HG02852 (cell line): ENCODE measurements around the gene ITGB3.
A peak's percentile ranks its signal among the peaks of the same experiment; 100 is the strongest.

Source experiments
- ATAC-seq: cut with Tn5 transposase; IDR thresholded peaks from one replicate; pipeline ENCODE4 v1.9.1; 2021; ENCODE audit warnings: mild to moderate bottlenecking, moderate library complexity; ENCODE audit not compliant: unreplicated experiment

The ITGB3 gene

GRCh38 chr17:47295874-47296255 is 42.2 kb downstream of the ITGB3 start:
- no peak for ATAC-seq

DNA sequence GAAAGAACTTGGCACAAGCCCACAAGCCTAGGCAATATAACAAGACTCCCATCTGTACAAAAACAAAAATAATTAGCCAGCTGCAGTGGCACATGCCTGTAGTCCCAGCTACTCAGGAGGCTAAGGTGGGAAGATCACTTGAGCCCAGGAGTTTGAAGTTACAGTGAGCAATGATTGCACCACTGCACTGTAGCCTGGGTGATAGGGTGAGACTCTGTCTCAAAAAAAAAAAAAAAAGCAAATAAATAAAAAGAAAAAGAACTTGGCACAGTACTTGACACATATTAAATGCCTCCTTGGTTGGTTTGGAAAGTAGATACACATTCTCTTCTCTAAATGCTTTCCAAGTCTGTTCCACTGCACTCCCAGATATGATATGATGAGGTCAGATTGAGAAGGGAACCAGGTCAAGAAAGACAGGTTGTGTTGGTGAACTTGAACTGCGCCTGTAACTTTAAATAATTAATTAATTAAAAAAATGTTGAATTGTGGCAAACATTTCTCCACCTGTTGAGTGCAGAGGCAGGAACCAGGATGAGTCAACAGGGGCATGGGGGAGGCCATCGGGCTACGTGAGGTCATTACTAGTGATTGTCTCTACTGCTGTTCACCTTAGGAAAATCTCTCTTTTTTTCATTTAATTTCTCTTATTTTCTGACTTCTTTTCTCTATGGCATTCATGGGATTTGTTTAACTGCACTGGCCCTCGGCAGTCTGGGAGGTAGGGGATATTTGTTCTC is 44.2 kb downstream of the ITGB3 start:
- ATAC-seq, result no peak

DNA sequence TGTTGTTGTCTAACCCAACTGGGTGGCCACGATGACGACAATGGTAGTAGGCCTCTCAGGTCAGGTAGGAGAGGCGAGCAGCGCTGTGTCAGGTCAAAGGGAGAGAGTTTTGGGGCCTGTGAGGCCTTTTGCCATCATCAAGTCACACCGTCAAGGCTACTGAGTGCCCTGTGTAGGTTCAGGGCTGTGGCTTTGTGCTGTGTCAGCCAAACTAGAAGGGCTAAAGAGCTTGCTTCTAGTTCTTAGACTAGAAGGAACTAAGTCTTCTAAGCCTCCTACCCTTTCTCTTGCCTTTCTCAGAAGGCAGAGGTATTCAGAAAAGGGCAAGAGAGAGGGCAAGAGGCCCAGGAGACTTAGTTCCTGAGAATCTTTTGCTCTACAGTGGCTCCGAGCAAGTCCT is 45.1 kb downstream of the ITGB3 start:
- ATAC-seq, result no peak

DNA sequence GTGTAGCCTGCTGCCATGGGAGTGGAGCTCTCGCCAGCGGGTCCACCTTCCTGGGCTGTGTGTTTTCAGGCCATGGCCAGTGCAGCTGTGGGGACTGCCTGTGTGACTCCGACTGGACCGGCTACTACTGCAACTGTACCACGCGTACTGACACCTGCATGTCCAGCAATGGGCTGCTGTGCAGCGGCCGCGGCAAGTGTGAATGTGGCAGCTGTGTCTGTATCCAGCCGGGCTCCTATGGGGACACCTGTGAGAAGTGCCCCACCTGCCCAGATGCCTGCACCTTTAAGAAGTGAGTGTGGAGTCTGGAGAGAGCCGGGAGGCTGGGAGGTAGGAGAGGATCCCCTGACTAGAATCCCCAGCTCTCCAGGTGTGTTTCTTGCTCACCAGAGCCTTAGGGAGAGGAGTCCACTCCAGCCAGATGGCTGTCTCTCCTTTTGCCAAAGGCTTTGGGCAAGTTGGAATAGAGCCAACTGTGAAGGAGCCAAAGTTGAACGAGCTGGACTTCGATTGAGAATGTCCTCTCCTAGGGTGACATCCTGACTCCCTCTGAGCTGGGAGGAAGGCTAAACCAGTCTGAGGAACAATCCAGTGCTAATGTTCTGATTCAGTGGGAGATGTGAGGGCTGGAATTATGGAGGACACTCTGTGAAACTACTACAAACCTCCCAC is 45.7 kb downstream of the ITGB3 start:
- ATAC-seq, result no peak

DNA sequence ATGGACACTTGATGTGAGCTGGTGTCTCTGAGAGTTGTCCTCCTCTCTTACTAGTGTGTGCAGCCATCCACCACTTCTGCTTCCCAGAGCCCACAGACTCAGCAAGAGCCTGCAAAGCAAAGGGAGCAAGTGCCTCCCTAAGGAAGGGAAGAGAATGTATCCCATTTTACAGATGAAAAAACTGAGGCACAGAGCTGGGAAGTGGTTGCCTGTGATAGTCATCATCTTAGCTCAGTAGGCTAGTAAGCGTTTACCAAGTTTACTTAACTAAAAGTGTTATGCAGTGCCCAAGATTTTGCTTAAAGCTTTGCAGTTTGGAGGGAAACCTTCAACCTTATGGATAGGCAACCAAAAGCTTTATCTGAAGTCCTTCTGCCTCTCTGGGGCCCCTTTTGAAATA is 47.1 kb downstream of the ITGB3 start:
- no peak for ATAC-seq

GRCh38 chr17:47301161-47301560 is 47.5 kb downstream of the ITGB3 start:
- no peak for ATAC-seq

GRCh38 chr17:47301831-47302230 is 48.2 kb downstream of the ITGB3 start:
- no peak for ATAC-seq

GRCh38 chr17:47304186-47304585 is 50.6 kb downstream of the ITGB3 start:
- no peak for ATAC-seq

- ATAC-seq, result no peak
Measured at GRCh38 chr17:47305302-47305923, 51.8 kb downstream of the ITGB3 start.

GRCh38 chr17:47310186-47310733 is 56.6 kb downstream of the ITGB3 start:
- ATAC-seq, result no peak

GRCh38 chr17:47311420-47311819 is 57.8 kb downstream of the ITGB3 start:
- ATAC-seq, result no peak

GRCh38 chr17:47315451-47316266 is 62.0 kb downstream of the ITGB3 start:
- ATAC-seq, result no peak

GRCh38 chr17:47316311-47316710 is 62.7 kb downstream of the ITGB3 start:
- ATAC-seq, result no peak

- ATAC-seq, result no peak
Measured at GRCh38 chr17:47317119-47317518, 63.5 kb downstream of the ITGB3 start.

- no peak for ATAC-seq
Measured at GRCh38 chr17:47318197-47318918, 64.7 kb downstream of the ITGB3 start.

DNA sequence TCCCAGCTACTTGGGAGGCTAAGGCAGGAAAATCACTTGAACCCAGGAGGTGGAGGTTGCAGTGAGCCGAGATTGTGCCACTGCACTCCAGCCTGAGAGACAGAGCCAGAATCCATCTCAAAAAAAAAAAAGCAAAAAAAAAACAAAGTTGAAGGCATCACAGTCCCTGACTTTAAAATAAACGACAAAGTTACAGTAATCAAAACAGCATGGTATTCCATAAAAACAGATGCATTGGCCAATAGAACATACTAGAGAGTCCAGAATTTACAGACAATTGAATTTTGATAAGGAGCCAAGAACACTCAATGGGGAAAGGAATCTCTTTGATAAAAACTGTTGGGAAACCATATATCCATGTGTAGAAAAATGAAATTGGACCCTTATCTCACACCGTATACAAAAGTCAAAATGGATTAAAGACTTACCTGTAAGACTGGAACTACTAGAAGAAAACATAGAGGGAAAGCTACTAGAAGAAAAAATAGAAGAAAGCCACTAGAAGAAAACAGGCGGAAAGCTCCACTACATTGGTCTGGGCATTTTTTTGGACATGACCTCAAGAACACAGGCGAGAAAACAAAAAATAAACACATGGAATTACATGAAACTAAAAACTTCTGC is 67.4 kb downstream of the ITGB3 start:
- ATAC-seq, result no peak

GRCh38 chr17:47323382-47324223 is 70.0 kb downstream of the ITGB3 start, which contains the start of gene EFCAB13:
TSS of gene EFCAB13 (plus strand) at chr17:47323955. CDS start at chr17:47328354, 4,399 bp downstream.
- peak; percentile 84 for ATAC-seq

GRCh38 chr17:47324224-47325020 is 70.8 kb downstream of the ITGB3 start:
- ATAC-seq, result peak; percentile 32
